ENCODE data around the gene ETFBKMT. TPM values are rescaled to one million over a fixed set of nuclear protein-coding genes. Genes with fewer than 3 reads are reported as not detected.

ETFBKMT gene
- total RNA-seq, 4 donors from 2014 or later, result 1.8 to 3.4 (median 2.3) TPM

GRCh38 chr12:31650918-31651317 is 8.6 kb upstream of the ETFBKMT start:
- TF ChIP-seq POLR2A (IDR thresholded peaks at IDR 0.05) (no peak), CTCF (IDR thresholded peaks at IDR 0.05) (no peak)
- H3K4me3 ChIP-seq (ENCODE audit: low read depth, poor library complexity, severe bottlenecking), result no peak overlapping the region
- DNase-seq (ENCODE audit: low spot score in 2 of 2), result no peak
- 48 to 56% methylated on average over 6 of the region's 6 CpGs for WGBS, 2 donors
- intact Hi-C loops (cut with DNase I; ENCODE audit: low total_unique reads), result no loop called here

- DNase-seq (ENCODE audit: low spot score in 2 of 2), result peak in 1 of 2 donors; percentile 32
- H3K4me3 ChIP-seq (ENCODE audit: low read depth, poor library complexity, severe bottlenecking), result no peak overlapping the region
- TF ChIP-seq CTCF (IDR thresholded peaks at IDR 0.05) (no peak), POLR2A (IDR thresholded peaks at IDR 0.05) (no peak)
- 81 to 84% methylated on average over 18 of the region's 18 CpGs for WGBS, 2 donors
- intact Hi-C loops (cut with DNase I; ENCODE audit: low total_unique reads), result no loop called here
Observed at GRCh38 chr12:31651893-31652521, 7.5 kb upstream of the ETFBKMT start.

GRCh38 chr12:31655208-31655607 is 4.3 kb upstream of the ETFBKMT start:
- intact Hi-C loops (cut with DNase I; ENCODE audit: low total_unique reads), result no loop called here
- no peak for TF ChIP-seq CTCF (IDR thresholded peaks at IDR 0.05)
- TF ChIP-seq POLR2A (IDR thresholded peaks at IDR 0.05), result no peak
- no peak overlapping the region for H3K4me3 ChIP-seq (ENCODE audit: low read depth, poor library complexity, severe bottlenecking)
- 75 to 77% methylated on average over 4 of the region's 4 CpGs for WGBS, 2 donors
- DNase-seq (ENCODE audit: low spot score in 2 of 2), result no peak

- WGBS, 2 donors, result 61 to 72% methylated on average over 1 of the region's 1 CpG
- no peak for DNase-seq (ENCODE audit: low spot score in 2 of 2)
- H3K4me3 ChIP-seq (ENCODE audit: low read depth, poor library complexity, severe bottlenecking), result no peak overlapping the region
- TF ChIP-seq POLR2A (IDR thresholded peaks at IDR 0.05) (no peak), CTCF (IDR thresholded peaks at IDR 0.05) (no peak)
- intact Hi-C loops (cut with DNase I; ENCODE audit: low total_unique reads), result no loop called here
Observed at GRCh38 chr12:31655792-31656191, 3.7 kb upstream of the ETFBKMT start.

GRCh38 chr12:31658471-31659086 is 909 bp upstream of the ETFBKMT start:
- intact Hi-C loops (cut with DNase I; ENCODE audit: low total_unique reads), result no loop called here
- WGBS, 2 donors, result 11 to 16% methylated on average over 11 of the region's 11 CpGs
- peak in 1 of 2 donors; percentile 18 for DNase-seq (ENCODE audit: low spot score in 2 of 2)
- H3K4me3 ChIP-seq (ENCODE audit: low read depth, poor library complexity, severe bottlenecking), result no peak overlapping the region
- TF ChIP-seq CTCF (IDR thresholded peaks at IDR 0.05) (no peak), POLR2A (IDR thresholded peaks at IDR 0.05) (no peak)
